NCI-H1436 treated with DMSO at 0.1 percent for 48 hours (cell line): Measurements from ENCODE around the gene WDR72.
"Not testable (repeated sequence)": the region's sequence is repeated elsewhere in the genome, so short reads cannot be mapped to it uniquely, and the experiment has no call there.

Experiments used
- DNase-seq: peaks from one replicate; lab custom pipeline; 2025; lab: John Stamatoyannopoulos, UW

WDR72 gene

GRCh38 chr15:53759411-53759931 lies at the start of gene WDR72:
Gene WDR72 (minus strand): TSS chr15:53759663. CDS start chr15:53733149, 26,514 bp downstream.
- no peak for DNase-seq

- DNase-seq: no peak
Observed at GRCh38 chr15:53808058-53808706, 48.7 kb upstream of the WDR72 start.

- DNase-seq: no peak
Observed at GRCh38 chr15:53807501-53807900, 48.0 kb upstream of the WDR72 start.

- DNase-seq: no peak
Observed at GRCh38 chr15:53802672-53803071, 43.2 kb upstream of the WDR72 start.

- no peak for DNase-seq
Observed at GRCh38 chr15:53791581-53791980, 32.1 kb upstream of the WDR72 start.

GRCh38 chr15:53789654-53790375 lies 30.4 kb upstream of the WDR72 start:
- no peak for DNase-seq

GRCh38 chr15:53786401-53786800 lies 26.9 kb upstream of the WDR72 start:
- DNase-seq: no peak

- not testable (repeated sequence) for DNase-seq
Observed at GRCh38 chr15:53785241-53785640, 25.8 kb upstream of the WDR72 start.

GRCh38 chr15:53762916-53763315 lies 3.5 kb upstream of the WDR72 start:
- DNase-seq: no peak

- DNase-seq: no peak
Observed at GRCh38 chr15:53758412-53758811, 1.1 kb downstream of the WDR72 start.

- no peak for DNase-seq
Observed at GRCh38 chr15:53757906-53758305, 1.6 kb downstream of the WDR72 start.

GRCh38 chr15:53753813-53754212 lies 5.7 kb downstream of the WDR72 start:
- DNase-seq: no peak

GRCh38 chr15:53752406-53752805 lies 7.1 kb downstream of the WDR72 start:
- no peak for DNase-seq

- no peak for DNase-seq
Observed at GRCh38 chr15:53747501-53748068, 11.9 kb downstream of the WDR72 start.

GRCh38 chr15:53746101-53746500 lies 13.4 kb downstream of the WDR72 start:
- no peak for DNase-seq

GRCh38 chr15:53739651-53740050 lies 19.8 kb downstream of the WDR72 start:
- no peak for DNase-seq

- DNase-seq: no peak
Observed at GRCh38 chr15:53739187-53739586, 20.3 kb downstream of the WDR72 start.

- no peak for DNase-seq
Observed at GRCh38 chr15:53721334-53722087, 38.0 kb downstream of the WDR72 start.

GRCh38 chr15:53716909-53717876 lies 42.3 kb downstream of the WDR72 start:
- no peak for DNase-seq

- no peak for DNase-seq
Observed at GRCh38 chr15:53713218-53713617, 46.2 kb downstream of the WDR72 start.

- DNase-seq: no peak
Observed at GRCh38 chr15:53710906-53711305, 48.6 kb downstream of the WDR72 start.
